GM19240 (cell line): ENCODE measurements around the gene COX4I2.
"Not testable (repeated sequence)": the region's sequence is repeated elsewhere in the genome, so short reads cannot be mapped to it uniquely, and the experiment has no call there.

Source experiments
- DNase-seq: peaks from one replicate; pipeline ENCODE4 v3.0.0; 2011; ENCODE audit warnings: low spot score; ENCODE audit not compliant: insufficient read length

The COX4I2 gene

DNA sequence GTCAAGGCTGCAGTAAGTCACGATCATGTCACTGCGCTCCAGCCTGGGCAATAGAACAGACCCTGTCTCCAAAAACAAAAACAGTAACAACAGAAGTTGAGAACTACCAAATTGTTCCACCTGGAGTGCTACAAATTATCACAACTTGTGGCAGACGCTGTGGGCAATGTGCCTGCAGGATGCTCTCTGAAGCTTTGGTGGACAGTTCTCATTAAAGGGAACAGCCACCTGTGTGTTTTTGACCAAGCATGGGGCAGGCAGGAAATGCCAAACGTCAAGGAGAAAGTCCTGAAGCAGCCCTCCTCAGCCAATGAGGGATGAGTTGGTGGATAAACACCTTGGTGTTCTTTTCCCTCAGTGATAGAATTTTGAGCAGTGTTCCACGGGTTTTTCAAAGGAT is 15.8 kb downstream of the COX4I2 start:
- DNase-seq, result no peak

DNA sequence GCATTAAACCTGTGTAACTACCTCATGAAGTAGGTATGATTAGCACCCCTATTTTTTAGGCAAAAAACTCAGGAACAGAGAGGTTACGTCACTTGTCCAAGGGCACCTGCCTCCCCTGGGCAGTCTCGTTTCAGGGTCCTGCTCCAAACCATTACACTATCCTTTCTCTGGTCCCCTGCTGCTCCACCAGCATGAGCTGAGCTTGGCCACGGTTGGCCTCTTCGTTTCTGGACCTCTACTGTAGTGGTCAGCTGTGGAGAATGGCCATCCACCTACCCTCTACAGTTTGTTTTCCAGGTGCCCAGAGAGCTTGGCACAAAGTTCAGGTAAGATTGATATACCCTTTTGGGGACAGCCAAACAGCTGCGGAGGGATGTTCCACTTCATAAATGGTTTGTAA is 16.8 kb downstream of the COX4I2 start:
- no peak for DNase-seq

DNA sequence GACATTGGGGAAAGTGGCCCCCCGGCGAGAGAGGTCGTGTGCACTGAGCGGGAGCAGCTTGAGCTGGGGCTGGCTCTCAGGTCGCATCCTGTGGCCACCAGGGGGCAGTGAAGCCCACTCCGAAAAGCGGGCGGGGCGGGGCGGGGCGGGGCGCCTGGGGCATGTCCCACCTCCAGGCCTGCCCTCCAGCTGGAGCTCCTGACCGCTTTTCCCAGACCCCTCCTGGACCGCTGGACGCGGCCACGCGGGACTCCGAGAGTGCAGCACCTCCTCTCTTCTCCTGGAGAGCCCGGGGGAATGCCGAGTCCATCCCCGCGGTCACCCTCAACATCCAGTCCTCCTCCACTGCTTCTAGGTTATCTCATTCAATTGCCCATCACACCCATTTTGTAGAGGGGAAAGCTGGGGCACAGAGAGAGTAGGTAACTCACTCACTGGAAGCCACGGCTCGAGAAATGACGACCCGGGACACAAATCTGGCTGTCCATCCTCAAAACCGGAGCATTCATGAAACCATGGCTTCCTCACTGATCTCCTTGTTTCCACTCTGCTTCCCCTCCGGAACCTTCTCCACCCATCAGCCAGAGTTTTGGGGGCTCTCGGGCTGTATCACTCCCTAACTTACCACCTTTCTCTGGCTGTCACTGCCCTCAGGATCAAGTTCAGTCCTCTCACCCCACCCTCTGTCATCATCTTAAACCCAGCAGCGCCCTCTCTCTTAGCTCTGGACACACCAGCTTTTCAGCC is 24.1 kb downstream of the COX4I2 start:
- peak; percentile 75 for DNase-seq

DNA sequence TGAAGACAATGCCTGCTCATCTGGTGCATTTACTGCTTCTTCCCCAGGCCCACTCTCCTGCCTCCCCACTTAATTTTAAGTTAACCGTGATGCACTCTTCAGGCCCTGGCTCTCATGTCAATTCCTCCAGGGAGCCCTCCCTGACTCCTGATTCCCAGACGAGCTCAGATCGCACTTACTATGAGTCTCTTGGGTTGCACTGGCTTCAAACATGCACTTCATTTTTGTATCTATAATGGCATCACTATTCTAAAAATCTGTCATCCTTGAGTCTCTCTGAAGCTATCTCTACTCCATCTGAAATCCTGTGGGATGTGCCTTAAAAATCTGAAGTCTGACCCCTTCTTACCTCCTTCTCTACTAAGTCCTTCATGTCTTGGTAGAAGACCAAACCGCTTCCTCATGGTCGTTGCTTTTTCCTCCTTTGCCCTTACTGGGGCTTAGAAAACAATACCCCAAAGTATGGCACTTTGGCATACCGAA is 24.7 kb downstream of the COX4I2 start:
- DNase-seq, result no peak

DNA sequence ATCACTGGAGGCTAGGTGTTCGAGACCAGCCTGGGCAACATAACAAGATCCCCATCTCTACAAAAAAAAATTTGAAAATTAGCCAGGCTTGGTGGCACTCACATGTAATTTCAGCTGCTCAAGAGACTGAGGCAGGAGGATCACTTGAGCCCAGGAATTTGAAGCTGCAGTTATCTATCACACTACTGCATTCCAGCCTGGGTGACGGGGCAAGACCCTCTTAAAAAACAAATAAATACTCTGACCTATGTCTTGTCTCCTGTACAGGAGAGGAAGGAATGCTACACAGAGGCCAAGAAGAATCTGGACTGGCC is 25.8 kb downstream of the COX4I2 start:
- no peak for DNase-seq

DNA sequence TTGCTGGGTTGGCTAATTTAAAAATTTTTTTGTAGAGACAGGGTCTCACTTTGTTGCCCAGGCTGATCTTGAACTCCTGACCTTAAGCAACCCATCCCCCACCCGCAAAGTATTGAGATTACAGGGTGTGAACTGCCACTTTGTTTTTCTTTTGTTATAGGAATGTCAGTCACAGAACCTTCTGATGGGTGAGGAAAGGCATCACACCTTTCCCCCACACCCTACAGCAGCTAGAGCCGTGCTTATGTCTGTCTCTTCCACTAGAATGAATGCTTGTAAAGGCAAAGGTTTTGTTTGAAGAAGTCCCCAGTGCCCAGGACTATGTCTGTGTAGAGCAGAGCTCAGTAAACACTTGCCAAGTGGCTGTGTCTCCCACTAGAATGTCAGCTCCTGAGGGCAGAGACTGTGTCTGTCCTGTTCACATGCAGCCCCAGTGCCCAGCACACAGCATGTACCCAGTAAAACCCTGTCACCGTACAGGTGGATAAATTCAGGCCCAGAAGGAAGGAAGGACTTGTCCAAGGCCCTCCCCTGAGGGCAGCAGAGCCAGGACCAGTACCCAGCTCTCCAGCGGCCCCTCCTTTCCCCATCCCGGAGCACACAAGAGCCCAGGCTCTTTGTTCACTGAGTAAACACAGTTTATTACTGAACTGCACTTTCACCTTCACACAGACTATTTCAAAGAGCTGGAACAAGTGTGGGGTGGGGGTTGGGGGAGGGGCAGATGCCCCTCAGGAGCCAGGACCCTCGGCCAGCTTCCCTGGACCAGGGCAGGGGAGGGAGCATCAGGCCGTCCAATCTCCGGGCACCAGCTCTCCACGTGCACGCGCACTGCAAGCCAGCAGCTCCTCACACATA is 26.4 kb downstream of the COX4I2 start:
- DNase-seq, result no peak

DNA sequence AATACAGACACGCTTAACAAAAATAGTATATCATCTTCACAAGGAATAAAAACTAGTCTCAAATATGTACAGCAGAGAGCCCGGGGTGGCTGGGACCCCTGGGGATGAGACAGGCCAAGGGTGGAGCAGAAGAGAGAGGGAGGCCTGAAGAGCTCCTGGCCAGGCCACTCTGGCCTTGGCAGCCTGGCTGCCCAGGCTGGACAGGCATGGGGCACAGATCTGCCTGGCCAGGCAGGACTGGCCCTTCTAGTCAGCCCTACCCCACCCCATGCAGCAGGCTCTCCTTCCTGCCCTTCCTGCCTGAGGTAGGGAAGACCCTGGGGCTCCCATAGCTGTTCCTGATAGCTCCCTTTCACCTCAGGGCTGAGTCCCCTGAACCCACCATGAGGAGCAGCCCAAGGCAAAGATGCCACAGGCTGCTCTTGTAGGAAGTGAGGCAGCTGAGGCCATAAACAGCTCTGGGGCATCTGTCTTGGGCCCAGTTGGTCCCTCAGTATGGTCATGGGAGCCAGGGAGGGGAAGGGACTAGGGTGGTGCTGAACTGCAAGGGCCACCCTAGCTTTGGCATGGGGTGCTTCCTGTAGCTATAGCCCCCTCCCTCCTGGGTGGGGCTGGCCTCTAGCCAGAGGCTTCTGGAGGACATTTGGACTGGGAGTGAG is 27.1 kb downstream of the COX4I2 start:
- DNase-seq, result no peak

DNA sequence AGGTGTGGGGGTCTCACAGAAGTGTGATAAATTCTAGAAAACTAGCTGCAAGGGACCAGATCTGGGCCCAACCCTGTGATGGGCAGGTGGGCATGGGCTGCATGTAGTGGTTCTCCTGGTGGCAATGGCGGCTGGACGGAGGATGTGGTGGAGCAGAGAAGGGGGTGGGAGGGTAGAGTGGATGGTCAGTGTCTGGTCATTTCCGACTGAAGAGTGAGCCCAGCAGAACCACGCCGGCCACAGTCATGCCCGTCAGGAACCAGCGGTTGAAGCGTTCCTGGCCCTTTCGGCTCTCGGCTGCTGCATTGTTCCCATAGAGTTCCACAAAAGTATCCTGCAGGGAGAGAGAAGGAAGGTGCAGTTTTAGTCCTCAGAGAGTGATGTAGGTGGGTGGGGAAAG is 28.0 kb downstream of the COX4I2 start:
- DNase-seq, result no peak

DNA sequence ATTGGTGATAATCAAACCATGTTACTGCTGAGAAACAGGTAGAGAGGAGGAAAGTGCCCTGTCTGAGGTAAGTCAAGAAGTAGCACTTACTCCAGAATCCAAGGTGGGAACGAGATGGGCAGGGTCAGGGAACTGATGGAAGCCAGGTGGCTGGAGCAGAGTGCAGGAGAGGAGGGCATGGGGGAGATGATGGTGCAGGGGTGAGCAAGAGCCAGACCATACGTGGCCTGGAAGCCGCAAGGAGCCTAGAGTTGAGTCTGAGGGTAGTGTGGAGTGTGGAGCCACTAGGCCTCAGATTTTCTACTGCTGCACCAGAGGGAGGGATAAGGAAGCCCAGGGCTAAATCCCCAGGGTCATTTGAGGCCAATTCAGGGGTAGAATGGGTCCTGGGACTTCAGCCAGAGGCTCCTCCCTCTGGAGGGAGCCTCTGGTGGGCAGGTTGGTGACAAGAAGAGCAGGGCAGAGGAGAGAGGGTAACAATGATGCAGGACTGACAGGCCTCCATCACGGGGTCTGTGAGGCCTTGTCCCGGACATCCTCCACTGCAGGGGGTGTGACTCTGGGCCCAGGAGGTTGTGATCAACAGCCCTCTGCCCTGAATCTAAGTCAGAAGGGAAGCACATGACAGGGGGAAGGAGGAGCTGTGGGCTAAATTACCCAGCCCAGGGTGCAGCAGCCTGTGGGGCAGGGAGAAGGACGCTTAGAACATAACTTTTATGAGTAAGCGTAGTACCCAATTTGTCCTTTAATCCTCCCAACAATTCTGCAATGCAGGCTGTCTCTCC is 28.7 kb downstream of the COX4I2 start:
- DNase-seq, result no peak

DNA sequence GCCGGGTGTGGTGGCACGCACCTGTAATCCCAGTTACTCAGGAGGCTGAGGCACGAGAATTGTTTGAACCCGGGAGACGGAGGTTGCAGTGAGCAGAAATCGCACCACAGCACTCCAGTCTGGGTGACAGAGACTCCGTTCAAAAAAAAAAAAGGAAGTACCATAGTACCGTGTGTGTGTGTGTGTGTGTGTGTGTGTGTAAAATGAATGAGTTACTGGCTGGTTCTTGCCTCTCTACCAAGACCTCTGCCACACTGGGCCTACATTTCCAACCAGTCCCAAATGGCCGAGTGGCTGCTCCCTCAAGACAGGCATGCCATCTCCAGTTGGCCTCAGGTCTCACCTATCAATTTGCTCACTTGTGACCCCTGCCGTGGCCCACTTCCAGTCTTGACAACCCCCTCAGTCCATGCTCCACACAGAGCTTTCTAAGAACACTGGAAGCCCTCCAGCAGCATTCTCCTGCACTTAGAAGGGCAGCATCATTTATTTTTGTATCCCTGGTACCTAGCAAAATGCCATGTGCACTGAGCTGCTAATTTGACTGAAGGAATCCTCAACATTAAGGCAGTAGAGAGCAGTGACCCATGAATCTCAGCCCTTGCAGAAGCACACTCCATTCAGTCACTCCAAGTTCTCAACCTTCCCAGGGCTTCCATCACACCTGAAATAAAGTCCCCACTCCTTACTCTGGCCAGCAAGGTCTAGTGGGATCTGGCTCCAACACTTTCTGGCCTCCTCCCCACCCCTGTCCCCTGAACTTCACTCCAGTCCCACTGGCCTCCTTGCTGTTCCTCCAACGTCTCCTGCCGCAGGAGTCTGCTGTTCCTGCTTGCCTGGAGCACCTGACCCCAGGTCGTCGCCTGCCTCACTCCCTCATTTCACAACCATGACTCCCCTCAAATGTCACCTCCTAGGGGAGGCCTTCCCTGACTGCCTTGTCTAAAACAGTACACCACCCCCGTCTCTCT is 29.9 kb downstream of the COX4I2 start:
- DNase-seq, result no peak

DNA sequence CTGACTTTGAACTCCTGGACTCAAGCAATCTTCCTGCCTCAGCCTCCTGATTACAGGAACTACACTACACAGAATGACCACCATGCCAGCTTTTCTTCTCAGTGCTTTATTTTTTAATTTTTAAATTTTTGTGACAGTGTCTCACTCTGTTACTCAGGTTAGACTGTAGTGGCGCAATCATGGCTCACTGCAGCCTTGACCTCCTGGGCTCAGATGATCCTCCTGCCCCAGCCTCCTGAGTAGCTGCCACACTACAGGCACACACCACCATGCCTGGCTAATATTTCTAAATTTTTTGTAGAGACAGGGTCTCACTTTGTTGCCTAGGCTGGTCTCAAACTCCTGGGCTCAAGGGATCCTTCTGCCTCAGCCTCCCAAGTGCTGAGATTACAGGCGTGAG is 31.2 kb downstream of the COX4I2 start:
- not testable (repeated sequence) for DNase-seq

DNA sequence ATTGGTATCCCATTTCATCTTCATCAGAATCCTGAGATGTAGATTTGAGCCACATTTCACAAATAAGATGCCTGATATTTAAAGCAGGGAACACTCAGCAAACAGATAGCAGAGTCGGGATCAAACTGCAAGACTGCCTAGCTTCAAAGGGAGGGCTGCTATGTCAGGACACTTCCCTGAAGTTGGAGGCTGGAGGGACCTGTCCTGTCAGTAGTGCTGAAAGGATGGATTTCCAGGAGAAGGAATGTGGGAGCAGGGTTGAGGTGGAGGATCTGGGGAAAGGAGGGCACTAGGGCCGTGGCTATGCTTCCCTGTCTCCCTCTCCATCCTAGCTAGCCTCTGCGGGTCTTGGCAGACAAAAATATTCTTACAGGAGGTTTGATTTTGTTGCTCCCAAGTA is 32.2 kb downstream of the COX4I2 start:
- DNase-seq, result no peak

DNA sequence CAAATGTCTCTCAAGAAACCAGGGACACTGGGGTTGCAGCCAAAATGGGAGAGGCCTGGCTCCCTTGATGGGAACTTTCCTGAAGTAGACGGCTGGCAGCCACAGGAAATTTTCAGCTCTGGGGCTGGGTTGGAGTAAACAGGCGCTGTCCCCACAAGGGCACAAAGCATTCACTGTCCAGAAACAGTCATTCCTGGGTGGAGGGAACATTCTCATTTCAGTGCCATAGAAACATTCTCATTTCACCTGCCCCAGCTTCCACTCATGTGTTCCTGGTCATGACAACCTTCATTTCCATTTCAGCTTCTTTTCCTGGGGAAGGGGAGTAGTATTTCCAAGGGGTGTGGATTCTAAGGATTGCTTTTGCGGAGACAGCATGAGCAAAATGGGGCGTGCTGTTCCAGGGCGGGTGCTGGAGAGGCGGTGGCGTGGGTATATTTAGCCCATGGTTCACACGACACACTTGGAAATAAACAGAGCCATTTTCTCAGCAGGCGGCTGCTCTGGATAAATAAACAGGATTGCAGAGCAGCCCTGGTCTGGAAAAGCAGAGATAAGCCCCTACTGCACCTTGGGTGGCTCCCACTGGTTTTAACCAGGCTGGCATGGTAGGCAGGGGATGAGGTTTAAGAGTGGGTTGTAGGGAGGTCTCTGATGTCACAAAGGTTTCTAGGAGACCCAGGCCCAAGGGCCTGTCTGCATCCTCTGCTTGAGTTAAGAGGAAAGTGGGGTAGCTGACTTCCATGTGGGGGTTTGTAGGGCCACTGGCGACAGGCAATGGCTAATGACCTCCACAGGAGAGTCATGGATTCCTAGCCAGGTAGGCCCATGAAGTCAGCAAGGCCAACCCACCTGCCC is 32.9 kb downstream of the COX4I2 start:
- no peak for DNase-seq

DNA sequence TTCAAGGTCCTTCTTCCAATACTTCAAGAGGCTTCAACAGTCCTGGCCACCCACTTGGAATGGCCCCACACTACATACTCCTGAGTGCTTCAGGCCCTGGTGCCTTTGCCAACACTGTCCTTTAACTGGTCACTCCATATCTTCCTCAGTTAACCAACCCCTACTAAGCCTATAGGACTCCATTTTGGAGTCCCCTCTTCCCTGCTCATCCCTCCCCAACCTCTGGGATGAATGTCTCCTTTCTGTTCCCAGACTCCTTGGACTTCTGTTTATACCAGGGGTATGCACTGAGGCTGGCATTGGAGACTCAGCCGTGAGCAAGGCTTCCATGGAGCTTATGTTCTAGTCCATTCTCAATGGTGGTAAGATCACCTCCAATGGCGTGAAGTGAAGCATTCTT is 33.6 kb downstream of the COX4I2 start:
- DNase-seq, result no peak

DNA sequence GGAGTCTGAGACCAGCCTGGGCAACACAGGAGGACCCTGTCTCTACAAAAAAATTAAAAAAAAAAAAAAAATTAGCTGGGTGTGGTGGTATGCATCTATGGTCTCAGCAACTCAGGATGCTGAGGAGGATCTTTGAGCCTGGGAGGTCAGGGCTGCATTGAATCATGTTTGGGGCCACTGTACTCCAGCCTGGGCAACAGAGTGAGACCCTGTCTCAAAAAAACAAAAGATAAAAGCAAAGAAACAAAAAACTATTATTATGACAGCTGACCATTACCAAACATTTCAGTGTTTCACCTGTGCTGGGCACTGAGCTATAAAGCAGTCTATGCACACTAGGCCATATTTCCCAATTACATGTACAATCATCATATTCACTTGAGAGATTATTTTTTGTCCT is 35.7 kb downstream of the COX4I2 start:
- no peak for DNase-seq

DNA sequence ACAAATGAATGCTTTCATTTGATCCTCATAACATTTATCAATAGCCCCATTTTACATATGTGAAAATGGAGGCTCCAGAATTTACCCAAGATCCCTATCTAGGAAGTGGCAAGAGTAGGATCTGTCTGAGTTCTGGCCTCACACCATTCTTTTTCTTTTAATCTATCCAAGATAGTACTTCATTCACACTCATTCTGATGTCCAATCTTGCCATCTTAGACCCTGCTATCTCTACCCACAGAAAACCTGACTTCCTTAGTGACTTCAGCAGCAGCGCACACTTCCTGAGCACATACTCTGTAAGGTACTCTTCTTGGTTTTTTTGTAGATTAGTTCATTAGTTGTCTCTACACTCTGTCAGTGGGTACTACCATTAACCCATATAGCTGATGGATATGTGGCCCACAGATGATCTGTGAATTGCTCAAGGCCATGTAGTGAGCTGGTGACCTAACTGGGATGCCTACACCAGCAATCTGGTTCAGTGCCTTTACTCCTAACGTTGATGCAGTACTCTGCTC is 36.3 kb downstream of the COX4I2 start:
- no peak for DNase-seq

DNA sequence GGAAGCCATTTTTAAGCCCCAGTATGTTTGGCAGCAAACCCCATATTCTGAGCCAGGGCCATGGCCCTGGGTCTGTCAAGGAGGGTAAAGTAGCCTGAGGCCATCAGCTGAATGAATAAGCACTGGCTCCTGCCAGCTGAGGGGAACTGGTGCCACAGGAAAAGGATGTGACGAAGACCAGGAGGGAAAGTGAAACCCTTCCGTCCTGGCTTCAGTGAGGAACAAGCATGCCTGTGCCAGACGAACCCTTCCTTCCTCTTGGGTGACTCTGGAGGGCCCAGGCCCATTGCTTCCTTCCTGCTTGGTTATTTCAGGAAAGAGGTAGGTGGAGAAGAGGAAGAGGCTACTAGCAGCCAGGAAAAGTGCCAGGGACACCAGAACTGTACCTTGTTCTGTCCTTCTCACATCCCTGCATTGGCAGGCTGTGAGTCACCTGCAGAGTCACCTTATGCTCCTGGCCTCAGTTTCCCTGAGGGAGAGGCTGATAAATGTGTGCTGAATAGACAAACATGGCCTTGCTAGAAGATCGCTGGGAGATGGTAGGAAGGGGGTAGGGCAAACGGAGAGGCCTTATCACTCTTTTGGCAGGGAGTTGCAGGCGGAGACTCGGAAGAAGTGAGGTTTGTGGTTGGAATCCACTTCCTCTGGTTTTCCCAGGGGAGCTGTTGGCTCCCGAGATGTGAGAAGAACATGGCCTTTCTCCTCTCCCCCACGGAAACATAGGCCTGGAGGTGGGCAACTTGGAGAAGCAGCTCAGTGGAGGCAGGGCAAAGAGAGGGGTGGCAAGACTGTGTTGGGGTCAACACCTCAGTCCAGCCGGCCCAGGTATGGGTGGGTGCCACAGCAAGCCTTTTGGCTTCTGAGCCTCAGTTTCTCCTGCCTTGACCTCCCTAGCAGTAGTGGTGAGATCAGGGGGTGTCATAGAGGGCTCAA is 37.4 kb downstream of the COX4I2 start:
- peak; percentile 50 for DNase-seq
